HepG2 (cell line): ENCODE results near the gene DHRS1. TPM values are rescaled to one million over a fixed set of nuclear protein-coding genes. Genes with fewer than 3 reads are reported as not detected.
A peak's percentile ranks its signal among the peaks of the same experiment; 100 is the strongest.

Experiments
- AGO1 ChIP-seq: fragments of 200-400 bp; formaldehyde crosslinking; IDR thresholded peaks from 2 replicates; pipeline ENCODE4 v1.6.1; 2017; ENCODE audit warnings: mild to moderate bottlenecking, low read depth, low read length, moderate library complexity; ENCODE audit not compliant: poor library complexity, severe bottlenecking
- ATM ChIP-seq: fragments of 450-650 bp; IDR thresholded peaks from 2 replicates; pipeline ENCODE4 v1.7.1; 2017; ENCODE audit warnings: mild to moderate bottlenecking, borderline replicate concordance
- ELF1 ChIP-seq: sonication (generic); formaldehyde crosslinking; IDR thresholded peaks from 2 replicates; pipeline ENCODE4 v1.4.0; 2020; ENCODE audit warnings: missing genetic modification reagents
- FOXM1 ChIP-seq: sonication (generic); formaldehyde crosslinking; IDR thresholded peaks from 2 replicates; pipeline ENCODE4 v1.5.0; 2020; ENCODE audit warnings: missing genetic modification reagents
- GLI4 ChIP-seq: sonication (generic); formaldehyde crosslinking; IDR thresholded peaks from 2 replicates; pipeline ENCODE4 v1.5.1; 2020; ENCODE audit warnings: missing genetic modification reagents, mild to moderate bottlenecking, moderate library complexity, borderline replicate concordance
- GTF2F1 ChIP-seq: fragments of 150-350 bp; IDR thresholded peaks from 2 replicates; pipeline ENCODE4 v1.6.1; 2014; ENCODE audit warnings: low read length
- HNF4A ChIP-seq: sonication (generic); formaldehyde crosslinking; IDR thresholded peaks from 2 replicates; pipeline ENCODE4 v1.4.0; 2020; ENCODE audit warnings: missing genetic modification reagents
- KDM4B ChIP-seq: sonication (generic); formaldehyde crosslinking; IDR thresholded peaks from 2 replicates; pipeline ENCODE4 v1.4.0; 2020; ENCODE audit warnings: missing genetic modification reagents
- MBNL3 ChIP-seq: fragments of 250-450 bp; sonication (Bioruptor Pico); conservative IDR thresholded peaks from 2 replicates; pipeline ENCODE4 v1.8.0; 2022; ENCODE audit warnings: mild to moderate bottlenecking, inconsistent platforms
- NCOA5 ChIP-seq: sonication (generic); formaldehyde crosslinking; IDR thresholded peaks from 2 replicates; pipeline ENCODE4 v1.4.0; 2020; ENCODE audit warnings: missing genetic modification reagents
- NFYC ChIP-seq: IDR thresholded peaks from 2 replicates; pipeline ENCODE4 v1.6.1; 2016; ENCODE audit warnings: missing genetic modification reagents, missing compliant biosample characterization
- NR2F2 ChIP-seq: IDR thresholded peaks from 2 replicates; pipeline ENCODE4 v1.6.1; 2012; ENCODE audit warnings: low read depth, inconsistent platforms, borderline replicate concordance
- PAX8 ChIP-seq: sonication (generic); formaldehyde crosslinking; IDR thresholded peaks from 2 replicates; pipeline ENCODE4 v1.8.0; 2022; ENCODE audit warnings: mild to moderate bottlenecking, missing genetic modification reagents, borderline replicate concordance
- REL ChIP-seq: sonication (generic); formaldehyde crosslinking; conservative IDR thresholded peaks from 2 replicates; pipeline ENCODE4 v1.8.0; 2022; ENCODE audit warnings: mild to moderate bottlenecking, missing genetic modification reagents, moderate library complexity
- SNAPC5 ChIP-seq: sonication (generic); formaldehyde crosslinking; IDR thresholded peaks from 2 replicates; pipeline ENCODE4 v1.8.1; 2023; ENCODE audit warnings: mild to moderate bottlenecking, missing genetic modification reagents, borderline replicate concordance
- SP2 ChIP-seq: sonication (generic); formaldehyde crosslinking; IDR thresholded peaks from 2 replicates; pipeline ENCODE4 v1.5.1; 2020; ENCODE audit warnings: mild to moderate bottlenecking, missing genetic modification reagents
- TBX3 ChIP-seq: fragments of 450-650 bp; IDR thresholded peaks from 2 replicates; pipeline ENCODE4 v1.6.1; 2017; ENCODE audit warnings: antibody characterized with exemption, mild to moderate bottlenecking, inconsistent platforms, borderline replicate concordance
- TCF7 ChIP-seq: sonication (generic); IDR thresholded peaks from 2 replicates; pipeline ENCODE4 v1.6.1; 2016; ENCODE audit warnings: antibody characterized with exemption, low read depth
- TEF ChIP-seq: sonication (generic); formaldehyde crosslinking; IDR thresholded peaks from 2 replicates; pipeline ENCODE4 v1.5.0; 2020; ENCODE audit warnings: missing genetic modification reagents
- ZBTB7B ChIP-seq: sonication (generic); formaldehyde crosslinking; IDR thresholded peaks from 2 replicates; pipeline ENCODE4 v1.4.0; 2020; ENCODE audit warnings: missing genetic modification reagents
- ZBTB8A ChIP-seq: sonication (generic); formaldehyde crosslinking; IDR thresholded peaks from 2 replicates; pipeline ENCODE4 v1.4.0; 2020; ENCODE audit warnings: mild to moderate bottlenecking, low read depth, missing genetic modification reagents, borderline replicate concordance
- ZNF367 ChIP-seq: sonication (generic); formaldehyde crosslinking; IDR thresholded peaks from 2 replicates; pipeline ENCODE4 v1.4.0; 2020; ENCODE audit warnings: missing genetic modification reagents, borderline replicate concordance
- ZNF556 ChIP-seq: sonication (generic); formaldehyde crosslinking; IDR thresholded peaks from 2 replicates; pipeline ENCODE4 v1.4.0; 2020; ENCODE audit warnings: mild to moderate bottlenecking, missing genetic modification reagents, borderline replicate concordance
- ZNF557 ChIP-seq: sonication (generic); formaldehyde crosslinking; IDR thresholded peaks from 2 replicates; pipeline ENCODE4 v1.4.0; 2020; ENCODE audit warnings: missing genetic modification reagents
- polyA plus RNA-seq, 8 experiments: library from polyadenylated mRNA; depleted of rRNA in 3 of 8; stranded (reverse) in 7 of 8; unstranded in 1 of 8; fragments of >200 nt; fragmentation: Illumina TruSeq in 4 of 8; extraction: Trizol in 4 of 8; gene quantifications; 2 replicates each; pipeline versions ENCODE4 v1.2.1 to v1.2.3, GENCODE V29; 2011 to 2016; ENCODE audit warnings: low read depth in 4 of 8, missing spikeins in 1 of 8, mixed read lengths in 1 of 8; ENCODE audit not compliant: insufficient read depth in 1 of 8
- total RNA-seq, 5 experiments: library from RNA; depleted of rRNA; stranded (reverse); fragments of >200 nt; fragmentation: Illumina TruSeq; extraction: Trizol; gene quantifications; 2 replicates each; pipeline ENCODE4 v1.2.3, GENCODE V29; 2016; ENCODE audit warnings: low read depth in 1 of 5
- TF ChIP-seq, protein P1 (sequence below): sonication (generic); formaldehyde crosslinking; IDR thresholded peaks from 2 replicates; pipeline ENCODE4 v1.5.0; 2020; ENCODE audit warnings: missing genetic modification reagents
- TF ChIP-seq, protein P2 (sequence below): sonication (generic); formaldehyde crosslinking; IDR thresholded peaks from 2 replicates; pipeline ENCODE4 v1.4.0; 2020; ENCODE audit warnings: missing genetic modification reagents, low read depth, mild to moderate bottlenecking, borderline replicate concordance

The DHRS1 gene
- total and polyA plus RNA-seq, 2 of the 13 experiments (the other 11 are each of a cell fraction or from before 2014, with no cell fraction given): 49.8 to 60.8 TPM

DNA sequence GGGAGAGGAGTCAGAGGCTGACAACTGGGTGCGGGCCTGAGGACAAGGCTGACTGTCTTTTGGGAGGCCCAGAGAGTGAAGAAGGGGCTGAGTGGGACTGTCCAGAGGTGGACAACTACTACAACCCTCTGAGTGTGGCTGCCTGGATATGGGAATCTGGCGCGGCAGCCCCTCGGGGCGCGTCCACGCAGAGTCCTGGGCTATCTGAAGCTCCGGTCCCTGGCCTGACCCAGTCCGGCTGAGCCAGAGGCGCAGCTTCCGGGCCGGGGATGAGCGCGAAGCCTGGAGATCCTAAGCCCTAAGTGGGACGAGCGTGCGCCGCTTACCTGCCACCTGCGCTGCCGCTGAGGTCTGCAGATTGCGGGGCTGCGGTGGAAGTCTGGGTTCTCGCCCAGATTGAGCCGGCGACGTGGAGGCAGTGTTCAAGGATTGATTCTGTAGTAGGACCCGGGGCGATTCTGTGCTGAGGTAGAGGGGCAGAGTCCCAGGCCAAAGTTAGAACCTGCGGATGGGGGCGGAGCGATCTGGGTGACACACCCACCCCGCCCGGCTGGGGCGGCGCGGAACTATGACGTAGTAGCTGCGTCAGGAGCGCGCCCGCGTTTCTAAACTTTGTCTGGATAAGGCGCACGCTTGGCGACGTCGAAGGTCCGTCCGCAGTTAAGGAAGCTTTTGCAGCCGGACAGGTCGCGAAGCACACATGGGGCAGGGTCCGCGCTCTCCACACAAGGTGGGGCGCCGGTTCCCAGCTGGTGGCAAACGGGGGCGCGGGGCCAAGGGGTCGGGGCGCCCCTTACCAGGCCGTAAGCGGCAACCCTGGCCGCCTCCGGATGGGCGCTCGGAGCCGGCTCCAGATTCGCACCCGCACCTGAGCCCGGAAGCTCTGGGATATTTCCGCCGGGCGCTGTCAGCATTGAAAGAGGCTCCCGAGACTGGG is at the start of gene DHRS1, which contains the start of gene NOP9 (continued):
- TF ChIP-seq GLI4 (CRISPR knock-in tag): peak; percentile 100
- peak; percentile 82 for TF ChIP-seq NCOA5 (CRISPR knock-in tag)
- peak; percentile 88 for TF ChIP-seq ELF1 (CRISPR knock-in tag)
- peak; percentile 24; the same call in 1 of the 2 replicates for TF ChIP-seq TBX3
- peak; percentile 95 for TF ChIP-seq AGO1
- no peak; the same call in none of the 2 replicates for TF ChIP-seq GTF2F1
- TF ChIP-seq TEF (CRISPR knock-in tag): peak; percentile 78; the same call in 1 of the 2 replicates
- TF ChIP-seq, protein P1, sequence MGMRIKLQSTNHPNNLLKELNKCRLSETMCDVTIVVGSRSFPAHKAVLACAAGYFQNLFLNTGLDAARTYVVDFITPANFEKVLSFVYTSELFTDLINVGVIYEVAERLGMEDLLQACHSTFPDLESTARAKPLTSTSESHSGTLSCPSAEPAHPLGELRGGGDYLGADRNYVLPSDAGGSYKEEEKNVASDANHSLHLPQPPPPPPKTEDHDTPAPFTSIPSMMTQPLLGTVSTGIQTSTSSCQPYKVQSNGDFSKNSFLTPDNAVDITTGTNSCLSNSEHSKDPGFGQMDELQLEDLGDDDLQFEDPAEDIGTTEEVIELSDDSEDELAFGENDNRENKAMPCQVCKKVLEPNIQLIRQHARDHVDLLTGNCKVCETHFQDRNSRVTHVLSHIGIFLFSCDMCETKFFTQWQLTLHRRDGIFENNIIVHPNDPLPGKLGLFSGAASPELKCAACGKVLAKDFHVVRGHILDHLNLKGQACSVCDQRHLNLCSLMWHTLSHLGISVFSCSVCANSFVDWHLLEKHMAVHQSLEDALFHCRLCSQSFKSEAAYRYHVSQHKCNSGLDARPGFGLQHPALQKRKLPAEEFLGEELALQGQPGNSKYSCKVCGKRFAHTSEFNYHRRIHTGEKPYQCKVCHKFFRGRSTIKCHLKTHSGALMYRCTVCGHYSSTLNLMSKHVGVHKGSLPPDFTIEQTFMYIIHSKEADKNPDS (CRISPR knock-in tag): peak; percentile 63; the same call in 1 of the 2 replicates
- peak; percentile 80; the same call in 1 of the 2 replicates for TF ChIP-seq ZBTB8A (CRISPR knock-in tag)
- peak; percentile 61 for TF ChIP-seq NFYC (CRISPR knock-in tag)
- no peak for TF ChIP-seq MBNL3 (CRISPR knock-in tag)
- peak; percentile 99 for TF ChIP-seq KDM4B (CRISPR knock-in tag)
- 0 out of 2 replicates have a peak, but pooled peaks have one; percentile 92 for TF ChIP-seq SNAPC5 (CRISPR knock-in tag)
- TF ChIP-seq REL (CRISPR knock-in tag): no peak
- TF ChIP-seq ATM: no peak
- peak; percentile 98 for TF ChIP-seq PAX8
- peak; percentile 4; the same call in 1 of the 2 replicates for TF ChIP-seq ZNF367 (CRISPR knock-in tag)
- peak; percentile 60 for TF ChIP-seq SP2 (CRISPR knock-in tag)
- 0 out of 2 replicates have a peak, but pooled peaks have one; percentile 7 for TF ChIP-seq TCF7
- TF ChIP-seq, protein P2, sequence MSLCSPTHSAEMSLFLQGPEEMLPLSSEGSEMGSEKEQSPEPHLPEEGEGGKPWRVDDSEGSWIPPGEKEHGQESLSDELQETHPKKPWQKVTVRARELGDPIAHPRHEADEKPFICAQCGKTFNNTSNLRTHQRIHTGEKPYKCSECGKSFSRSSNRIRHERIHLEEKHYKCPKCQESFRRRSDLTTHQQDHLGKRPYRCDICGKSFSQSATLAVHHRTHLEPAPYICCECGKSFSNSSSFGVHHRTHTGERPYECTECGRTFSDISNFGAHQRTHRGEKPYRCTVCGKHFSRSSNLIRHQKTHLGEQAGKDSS (CRISPR knock-in tag): peak; percentile 96; the same call in 1 of the 2 replicates
- TF ChIP-seq ZNF556 (CRISPR knock-in tag): peak; percentile 99
- TF ChIP-seq ZBTB7B (CRISPR knock-in tag): no peak
- no peak for TF ChIP-seq NR2F2
- TF ChIP-seq HNF4A (CRISPR knock-in tag): peak; percentile 83
- no peak for TF ChIP-seq FOXM1
- peak; percentile 91 for TF ChIP-seq ZNF557 (CRISPR knock-in tag)
